HEK293T (cell line): Measurements from ENCODE around the gene FGG.

ENCODE experiments used
- ARNT ChIP-seq: fragments of 450-650 bp; IDR thresholded peaks from 2 replicates; pipeline ENCODE4 v1.6.1; 2017; ENCODE audit warnings: mild to moderate bottlenecking
- BHLHE40 ChIP-seq: fragments of 450-650 bp; IDR thresholded peaks from 2 replicates; pipeline ENCODE4 v1.6.1; 2016; ENCODE audit warnings: mild to moderate bottlenecking, moderate library complexity, borderline replicate concordance
- ELF4 ChIP-seq: fragments of 450-650 bp; IDR thresholded peaks from 2 replicates; pipeline ENCODE4 v1.6.1; 2017; ENCODE audit warnings: antibody characterized with exemption
- FOXA1 ChIP-seq: fragments of 450-650 bp; IDR thresholded peaks from 2 replicates; pipeline ENCODE4 v1.6.1; 2016; ENCODE audit warnings: mild to moderate bottlenecking
- FOXK2 ChIP-seq: fragments of 450-650 bp; IDR thresholded peaks from 2 replicates; pipeline ENCODE4 v1.6.1; 2016; ENCODE audit warnings: mild to moderate bottlenecking
- FOXM1 ChIP-seq: fragments of 450-650 bp; IDR thresholded peaks from 2 replicates; pipeline ENCODE4 v1.6.1; 2017; ENCODE audit warnings: mild to moderate bottlenecking, borderline replicate concordance
- LEF1 ChIP-seq: fragments of 450-650 bp; IDR thresholded peaks from 2 replicates; pipeline ENCODE4 v1.6.1; 2017; ENCODE audit warnings: mild to moderate bottlenecking, borderline replicate concordance
- NFRKB ChIP-seq: fragments of 450-650 bp; IDR thresholded peaks from 2 replicates; pipeline ENCODE4 v1.6.1; 2016; ENCODE audit warnings: mild to moderate bottlenecking, moderate library complexity
- PKNOX1 ChIP-seq: fragments of 450-650 bp; IDR thresholded peaks from 2 replicates; pipeline ENCODE4 v1.6.1; 2016
- SP1 ChIP-seq: fragments of 450-650 bp; IDR thresholded peaks from 2 replicates; pipeline ENCODE4 v1.6.1; 2017
- SUZ12 ChIP-seq: fragments of 450-650 bp; IDR thresholded peaks from 2 replicates; pipeline ENCODE4 v1.6.1; 2016; ENCODE audit warnings: mild to moderate bottlenecking
- TARDBP ChIP-seq: fragments of 450-650 bp; IDR thresholded peaks from 2 replicates; pipeline ENCODE4 v1.6.1; 2016
- ZNF384 ChIP-seq: fragments of 450-650 bp; IDR thresholded peaks from 2 replicates; pipeline ENCODE4 v1.6.1; 2016

- TF ChIP-seq FOXM1, result no peak
- no peak for TF ChIP-seq TARDBP
- TF ChIP-seq ELF4, result no peak
- TF ChIP-seq ARNT, result no peak
- TF ChIP-seq NFRKB, result no peak
- TF ChIP-seq FOXA1, result no peak
- TF ChIP-seq SUZ12, result no peak
- no peak for TF ChIP-seq BHLHE40
- TF ChIP-seq ZNF384, result no peak
- TF ChIP-seq SP1, result no peak
- no peak for TF ChIP-seq LEF1
- TF ChIP-seq FOXK2, result no peak
- TF ChIP-seq PKNOX1, result no peak
These were observed 52.7 kb downstream of the FGG start for GRCh38 chr4:154559494-154560418.
